Peyer's patch (tissue), 4 donors: ENCODE results near the gene ARMC9. TPM values are rescaled to one million over a fixed set of nuclear protein-coding genes. Genes with fewer than 3 reads are reported as not detected.

Experiments used
- DNase-seq, 3 donors: peaks; one replicate each; pipeline ENCODE4 v3.0.0-alpha.2; 2017 to 2019
- H3K27ac ChIP-seq, 4 donors: fragments of 200-600 bp; sonication (generic); one replicate each; pipeline ENCODE4 v1.5.1; 2016 to 2019
- H3K27me3 ChIP-seq, 2 donors: fragments of 200-600 bp; sonication (generic); one replicate each; pipeline ENCODE4 v1.5.1; 2019
- H3K36me3 ChIP-seq, 3 donors: fragments of 200-600 bp; sonication (generic); one replicate each; pipeline ENCODE4 v1.5.1; 2016 to 2019
- H3K4me1 ChIP-seq, 4 donors: fragments of 200-600 bp; sonication (generic); one replicate each; pipeline ENCODE4 v1.5.1; 2016 to 2019
- H3K4me3 ChIP-seq, 4 donors: fragments of 200-600 bp; sonication (generic); 1 replicate in 3 of 4; 2 replicates in 1 of 4; pipeline ENCODE4 v1.5.1; 2016 to 2019; ENCODE audit warnings: mild to moderate bottlenecking in 1 of 4
- H3K9me3 ChIP-seq, 4 donors: fragments of 200-600 bp; sonication (generic); one replicate each; pipeline ENCODE4 v1.5.1; 2016 to 2019; ENCODE audit warnings: mild to moderate bottlenecking in 1 of 4
- POLR2A ChIP-seq, 2 donors: fragments of 450-650 bp; IDR thresholded peaks; one replicate each; pipeline ENCODE4 v1.5.1; 2017; ENCODE audit warnings: antibody characterized with exemption in 2 of 2, mild to moderate bottlenecking in 2 of 2, moderate library complexity in 2 of 2
- total RNA-seq, 4 donors: library from RNA; depleted of rRNA; stranded (reverse); fragments of >200 nt; gene quantifications; one replicate each; pipeline ENCODE4 v1.1.0, GENCODE V29; 2016
- TF ChIP-seq, protein P1 (sequence below), 6 experiments: fragments of 450-650 bp in 4 of 6; fragments of 200-600 bp in 2 of 6; sonication (generic) in 1 of 6; IDR thresholded peaks; one replicate each; pipeline ENCODE4 v1.5.1; 2017 to 2019; ENCODE audit warnings: antibody characterized with exemption in 6 of 6, mild to moderate bottlenecking in 3 of 6, moderate library complexity in 1 of 6

The ARMC9 gene
- total RNA-seq, 4 donors from 2014 or later: 3.3 to 15.7 (median 10.5) TPM

GRCh38 chr2:231287696-231288095 lies 89.3 kb downstream of the ARMC9 start:
- TF ChIP-seq, protein P1, sequence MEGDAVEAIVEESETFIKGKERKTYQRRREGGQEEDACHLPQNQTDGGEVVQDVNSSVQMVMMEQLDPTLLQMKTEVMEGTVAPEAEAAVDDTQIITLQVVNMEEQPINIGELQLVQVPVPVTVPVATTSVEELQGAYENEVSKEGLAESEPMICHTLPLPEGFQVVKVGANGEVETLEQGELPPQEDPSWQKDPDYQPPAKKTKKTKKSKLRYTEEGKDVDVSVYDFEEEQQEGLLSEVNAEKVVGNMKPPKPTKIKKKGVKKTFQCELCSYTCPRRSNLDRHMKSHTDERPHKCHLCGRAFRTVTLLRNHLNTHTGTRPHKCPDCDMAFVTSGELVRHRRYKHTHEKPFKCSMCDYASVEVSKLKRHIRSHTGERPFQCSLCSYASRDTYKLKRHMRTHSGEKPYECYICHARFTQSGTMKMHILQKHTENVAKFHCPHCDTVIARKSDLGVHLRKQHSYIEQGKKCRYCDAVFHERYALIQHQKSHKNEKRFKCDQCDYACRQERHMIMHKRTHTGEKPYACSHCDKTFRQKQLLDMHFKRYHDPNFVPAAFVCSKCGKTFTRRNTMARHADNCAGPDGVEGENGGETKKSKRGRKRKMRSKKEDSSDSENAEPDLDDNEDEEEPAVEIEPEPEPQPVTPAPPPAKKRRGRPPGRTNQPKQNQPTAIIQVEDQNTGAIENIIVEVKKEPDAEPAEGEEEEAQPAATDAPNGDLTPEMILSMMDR (IDR thresholded peaks at IDR 0.05): no peak
- no peak for TF ChIP-seq POLR2A (IDR thresholded peaks at IDR 0.05)
- Histone ChIP-seq H3K27me3 (no peaks in the 10 kb centered on the region), H3K9me3 (no peaks in the 10 kb centered on the region), H3K4me3 (no peak overlapping the region), H3K36me3 (peaks cover 0 to 6% (median 0%) of the 10 kb centered on the region in 3 donors), H3K4me1 (peaks cover 0 to 25% (median 2%) of the 10 kb centered on the region in 4 donors), H3K27ac (peak overlapping the region in 3 of 4 donors; percentile 43 to 88 (median 78))
- no peak for DNase-seq

DNA sequence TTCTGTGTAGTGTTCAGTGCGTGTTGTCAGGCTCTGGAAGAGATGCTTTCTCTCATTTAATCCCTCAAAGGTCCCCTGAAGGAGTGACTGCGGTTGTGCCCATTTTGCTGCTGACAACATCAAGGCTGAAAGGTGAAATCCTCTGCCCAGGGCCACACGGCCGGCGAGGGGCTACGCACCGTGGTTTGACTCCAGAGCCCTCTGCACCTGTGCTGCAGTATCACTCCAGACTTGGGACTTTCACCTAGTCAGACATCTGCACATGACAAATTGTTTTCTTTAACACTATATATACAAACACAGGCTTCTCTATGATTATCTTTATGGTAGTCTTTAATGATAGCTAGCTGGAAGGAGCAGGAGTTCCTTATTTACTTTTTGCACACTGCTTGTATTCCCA lies 90.2 kb downstream of the ARMC9 start:
- peak overlapping the region in 2 of 4 donors; percentile 78 to 88 for H3K27ac ChIP-seq
- H3K4me3 ChIP-seq: no peak overlapping the region
- no peaks in the 10 kb centered on the region for H3K27me3 ChIP-seq
- H3K36me3 ChIP-seq: peaks cover 0 to 6% (median 0%) of the 10 kb centered on the region in 3 donors
- peak in 2 of 3 donors; percentile 66 to 74 for DNase-seq
- TF ChIP-seq POLR2A (IDR thresholded peaks at IDR 0.05): peak in 1 of 2 donors; percentile 34
- TF ChIP-seq, protein P1 (IDR thresholded peaks at IDR 0.05): no peak
- H3K9me3 ChIP-seq: no peaks in the 10 kb centered on the region
- H3K4me1 ChIP-seq: peaks cover 0 to 34% (median 2%) of the 10 kb centered on the region in 4 donors

DNA sequence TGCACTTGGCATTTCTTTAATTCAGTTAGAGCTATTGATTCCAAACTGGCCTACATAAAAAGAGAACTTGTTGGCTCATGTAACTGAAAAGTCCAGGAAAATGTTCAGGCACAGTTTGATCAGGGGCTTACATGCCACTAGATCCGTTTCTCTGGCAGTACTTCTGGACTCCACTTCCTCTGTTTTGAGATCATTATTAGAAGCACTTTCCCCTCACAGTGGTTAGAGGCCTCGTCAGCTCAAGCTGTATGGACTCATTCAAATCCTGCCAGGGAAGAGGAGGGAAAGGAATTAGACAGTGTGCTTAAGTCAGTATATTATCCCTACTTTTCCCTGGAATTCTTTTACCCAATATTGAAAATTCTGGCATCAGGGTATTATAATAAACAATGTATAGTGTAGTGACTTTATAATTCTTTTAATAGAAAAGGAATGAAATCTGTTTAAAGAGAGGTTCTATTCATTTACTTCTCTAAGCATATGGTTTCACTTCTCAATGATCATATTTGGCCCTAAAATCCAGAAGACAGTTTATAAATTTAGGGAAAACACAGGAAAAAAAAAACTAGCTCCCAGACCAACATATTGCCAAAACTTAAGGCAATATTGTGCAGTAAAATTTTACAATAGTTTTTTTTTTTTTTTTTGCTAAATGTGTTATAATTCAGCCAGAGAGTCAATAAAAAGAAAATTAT lies 92.0 kb downstream of the ARMC9 start:
- Histone ChIP-seq H3K9me3 (no peaks in the 10 kb centered on the region), H3K4me3 (no peak overlapping the region), H3K27ac (peak overlapping the region in 3 of 4 donors; percentile 2 to 50 (median 5)), H3K36me3 (peaks cover 0 to 6% (median 0%) of the 10 kb centered on the region in 3 donors), H3K27me3 (no peaks in the 10 kb centered on the region), H3K4me1 (peaks cover 0 to 34% (median 2%) of the 10 kb centered on the region in 4 donors)
- no peak for TF ChIP-seq POLR2A (IDR thresholded peaks at IDR 0.05)
- TF ChIP-seq, protein P1 (IDR thresholded peaks at IDR 0.05): no peak
- DNase-seq: no peak

- Histone ChIP-seq H3K27ac (peak overlapping the region in 2 of 4 donors; percentile 62 to 72), H3K4me3 (no peak overlapping the region), H3K9me3 (no peaks in the 10 kb centered on the region), H3K27me3 (no peaks in the 10 kb centered on the region), H3K36me3 (peaks cover 0 to 6% (median 0%) of the 10 kb centered on the region in 3 donors), H3K4me1 (peaks cover 0 to 39% (median 2%) of the 10 kb centered on the region in 4 donors)
- DNase-seq: no peak
- TF ChIP-seq, protein P1 (IDR thresholded peaks at IDR 0.05): no peak
- no peak for TF ChIP-seq POLR2A (IDR thresholded peaks at IDR 0.05)
Observed at GRCh38 chr2:231292472-231293134, 94.2 kb downstream of the ARMC9 start.

DNA sequence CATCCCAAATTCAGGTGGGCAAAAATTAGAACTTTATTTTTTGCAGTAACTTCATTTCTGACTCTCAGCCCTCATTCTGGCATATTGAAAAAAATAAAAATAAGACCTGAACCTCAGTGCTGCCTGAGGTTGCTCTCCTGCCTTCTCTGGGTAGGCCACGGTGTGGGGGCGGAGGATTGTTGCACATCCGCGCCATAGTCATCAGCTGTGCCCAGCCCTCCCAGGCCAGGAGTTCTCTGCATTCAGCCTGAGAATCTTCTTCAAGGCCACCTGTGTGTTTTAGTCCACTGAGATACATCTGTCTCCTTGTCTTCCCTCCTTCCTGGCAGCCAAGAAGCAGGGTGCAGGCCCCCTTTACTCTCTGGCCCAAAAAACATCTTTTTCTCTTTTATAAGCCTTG lies 94.7 kb downstream of the ARMC9 start:
- no peak for DNase-seq
- H3K27me3 ChIP-seq: no peaks in the 10 kb centered on the region

More for the DNA sequence above, 94.7 kb downstream of the ARMC9 start:
- peaks cover 0 to 39% (median 2%) of the 10 kb centered on the region in 4 donors for H3K4me1 ChIP-seq
- H3K4me3 ChIP-seq: no peak overlapping the region
- H3K36me3 ChIP-seq: peaks cover 0 to 6% (median 0%) of the 10 kb centered on the region in 3 donors
- TF ChIP-seq POLR2A (IDR thresholded peaks at IDR 0.05): no peak
- TF ChIP-seq, protein P1 (IDR thresholded peaks at IDR 0.05): no peak
- H3K27ac ChIP-seq: no peak overlapping the region
- H3K9me3 ChIP-seq: no peaks in the 10 kb centered on the region
